K562 (cell line): ENCODE results near the gene CCNL2. TPM values are rescaled to one million over a fixed set of nuclear protein-coding genes. Genes with fewer than 3 reads are reported as not detected.

Experiments used
- ATAC-seq: fragments of 200-7000 bp; cut with Tn5 transposase; 3 replicates; pipeline ENCODE4 v1.9.1; 2020; ENCODE audit warnings: moderate library complexity
- BruUV-seq: library from RNA; stranded (reverse); fragments of 400-500 nt; replicated peaks from 2 replicates; lab custom pipeline; 2021; lab: Mats Ljungman, UMichigan
- CTCF ChIA-PET: fragments of 300-600 bp; formaldehyde crosslinking; extraction: SDS; loops from one replicate; lab custom pipeline; 2021; ENCODE audit warnings: low intra/inter-chr PET ratio; lab: Yijun Ruan, JAX
- POLR2A ChIA-PET: fragments of 300-600, 350-650 bp; sonication (Branson Sonifier 250); formaldehyde crosslinking; extraction: SDS; loops from one replicate; lab custom pipeline; 2021; ENCODE audit warnings: antibody characterized with exemption, inconsistent platforms; lab: Yijun Ruan, JAX
- DNase-seq, 4 experiments: peaks; one replicate each; pipeline versions ENCODE4 v3.0.0 to v3.0.0-alpha.2; 2011 to 2018; ENCODE audit warnings: low spot score in 3 of 4, mixed read lengths in 3 of 4; ENCODE audit errors: extremely low read depth in 1 of 4
- FAIRE-seq: peaks from 2 replicates; lab custom pipeline; 2011; peaks lifted over from hg19 to GRCh38; lab: Jason Lieb, UNC
- H2AFZ ChIP-seq: 2 replicates; pipeline ENCODE4 v1.6.0; 2011; ENCODE audit warnings: low read depth, low read length, control low read depth, inconsistent platforms
- H3K27ac ChIP-seq: fragments of 200-600 bp; 3 replicates; pipeline ENCODE4 v1.8.0; 2011; ENCODE audit warnings: low read depth, mild to moderate bottlenecking, control low read depth, inconsistent platforms, low read length, moderate library complexity, mixed read lengths; ENCODE audit errors: extremely low read depth
- H3K27me3 ChIP-seq, 2 experiments: fragments of 300-600 bp in 1 of 2; 2 replicates in 1 of 2; 3 replicates in 1 of 2; pipeline versions ENCODE4 v1.6.0 to v1.8.0; 2011; ENCODE audit warnings: inconsistent platforms in 2 of 2, low read length in 2 of 2, mild to moderate bottlenecking in 1 of 2, mixed read lengths in 1 of 2, moderate library complexity in 1 of 2; ENCODE audit not compliant: control insufficient read depth in 2 of 2, insufficient read depth in 2 of 2
- H3K36me3 ChIP-seq: fragments of 300-600 bp; 3 replicates; pipeline ENCODE4 v1.8.0; 2011; ENCODE audit warnings: mild to moderate bottlenecking, low read length, inconsistent platforms; ENCODE audit not compliant: control insufficient read depth, insufficient read depth
- H3K4me1 ChIP-seq, 2 experiments: fragments of 200-600 bp in 1 of 2; replicated peaks in 1 of 2; 2 replicates in 1 of 2; 3 replicates in 1 of 2; pipeline versions ENCODE4 v1.5.1 to v1.8.0; 2011; ENCODE audit warnings: inconsistent platforms in 2 of 2, low read length in 2 of 2, mild to moderate bottlenecking in 1 of 2, mixed read lengths in 1 of 2, moderate library complexity in 1 of 2; ENCODE audit not compliant: control insufficient read depth in 2 of 2, insufficient read depth in 2 of 2
- H3K4me2 ChIP-seq: 2 replicates; pipeline ENCODE4 v1.6.1; 2011; ENCODE audit warnings: low read length, control low read depth, inconsistent platforms, mixed read lengths; ENCODE audit not compliant: insufficient read depth
- H3K4me3 ChIP-seq: fragments of 200-600 bp; sonication (generic), shearing (Covaris generic); 2 replicates; pipeline ENCODE4 v1.5.1; 2016; ENCODE audit warnings: control low read depth, inconsistent platforms
- H3K79me2 ChIP-seq: fragments of 200-600 bp; 3 replicates; pipeline ENCODE4 v1.8.0; 2011; ENCODE audit warnings: low read length, inconsistent platforms; ENCODE audit not compliant: control insufficient read depth, insufficient read depth
- H3K9ac ChIP-seq, 2 experiments: 2 replicates each; pipeline versions ENCODE4 v1.6.0 to v1.6.1; 2011; ENCODE audit warnings: low read depth in 2 of 2, low read length in 2 of 2, control low read depth in 1 of 2, inconsistent platforms in 1 of 2, mild to moderate bottlenecking in 1 of 2, mixed read lengths in 1 of 2; ENCODE audit not compliant: insufficient read depth in 1 of 2
- H3K9me1 ChIP-seq: one replicate; pipeline ENCODE4 v1.6.0; 2011; ENCODE audit warnings: inconsistent platforms, mild to moderate bottlenecking, low read length, moderate library complexity; ENCODE audit not compliant: control insufficient read depth, insufficient read depth
- H3K9me3 ChIP-seq: replicated peaks from 2 replicates; pipeline ENCODE4 v1.5.1; 2011; ENCODE audit warnings: low read depth, low read length, inconsistent platforms; ENCODE audit not compliant: control insufficient read depth, insufficient read depth
- H4K20me1 ChIP-seq: replicated peaks from 2 replicates; pipeline ENCODE4 v1.6.1; 2011; ENCODE audit warnings: low read length, inconsistent platforms, mixed read lengths; ENCODE audit not compliant: control insufficient read depth, insufficient read depth
- CCNT2 ChIP-seq: IDR thresholded peaks from 2 replicates; pipeline ENCODE4 v1.6.1; 2011; ENCODE audit warnings: borderline replicate concordance, low read depth, mild to moderate bottlenecking, moderate library complexity, mixed read lengths, low read length; ENCODE audit not compliant: insufficient read length; ENCODE audit errors: extremely low read depth
- DNMT1 ChIP-seq: fragments of 450-650 bp; IDR thresholded peaks from 2 replicates; pipeline ENCODE4 v1.6.1; 2016; ENCODE audit warnings: antibody characterized with exemption, mild to moderate bottlenecking
- L3MBTL2 ChIP-seq: fragments of 450-650 bp; IDR thresholded peaks from 2 replicates; pipeline ENCODE4 v1.6.1; 2016; ENCODE audit warnings: mild to moderate bottlenecking, moderate library complexity
- MEF2A ChIP-seq: IDR thresholded peaks from 2 replicates; pipeline ENCODE4 v1.6.1; 2011; ENCODE audit warnings: low read depth, mild to moderate bottlenecking, low read length, moderate library complexity; ENCODE audit not compliant: control insufficient read depth
- MNT ChIP-seq, 2 experiments: fragments of 450-650 bp; conservative IDR thresholded peaks; 2 replicates each; pipeline ENCODE4 v1.6.1; 2017; ENCODE audit warnings: mild to moderate bottlenecking in 2 of 2, moderate library complexity in 2 of 2
- POLR2AphosphoS5 ChIP-seq: IDR thresholded peaks from 2 replicates; pipeline ENCODE4 v1.6.1; 2011; ENCODE audit warnings: mild to moderate bottlenecking, low read depth, low read length, moderate library complexity; ENCODE audit not compliant: control insufficient read depth, insufficient read depth
- RFX7 ChIP-seq: fragments of 250-450 bp; sonication (Bioruptor Pico); IDR thresholded peaks from 2 replicates; pipeline ENCODE4 v1.5.1; 2021; ENCODE audit warnings: mild to moderate bottlenecking
- SAP30 ChIP-seq: fragments of 200-600 bp; sonication (generic); IDR thresholded peaks from 2 replicates; pipeline ENCODE4 v1.6.1; 2012; ENCODE audit warnings: borderline replicate concordance, low read depth, mild to moderate bottlenecking, moderate library complexity, low read length, control low read depth, inconsistent platforms; ENCODE audit not compliant: insufficient read depth, poor library complexity, severe bottlenecking
- TCFL5 ChIP-seq: fragments of 250-450 bp; sonication (Bioruptor Pico); conservative IDR thresholded peaks from 2 replicates; pipeline ENCODE4 v1.6.1; 2021; ENCODE audit warnings: mild to moderate bottlenecking, moderate library complexity, matching md5 sums
- WHSC1 ChIP-seq: IDR thresholded peaks from one replicate; pipeline ENCODE4 v1.6.1; 2012; ENCODE audit warnings: low read length, control low read depth, inconsistent platforms
- ZBTB7A ChIP-seq: IDR thresholded peaks from 2 replicates; pipeline ENCODE4 v1.6.1; 2011; ENCODE audit warnings: low read depth, mild to moderate bottlenecking, low read length, moderate library complexity, borderline replicate concordance; ENCODE audit not compliant: control insufficient read depth
- ZSCAN29 ChIP-seq: fragments of 450-650 bp; IDR thresholded peaks from 2 replicates; pipeline ENCODE4 v1.6.1; 2017
- WGBS: fragments of 100-300 bp; shearing (Covaris generic); methylation state at CpG from one replicate; pipeline ENCODE4 v1.1.6; 2016; ENCODE audit warnings: low coverage, mixed read lengths; ENCODE audit not compliant: insufficient coverage; ENCODE audit errors: missing lambda C conversion rate; 5-methylcytosine and 5-hydroxymethylcytosine counted together
- in situ Hi-C: fragments of 300-500 bp; cut with MboI; formaldehyde crosslinking; loops from 4 replicates; pipeline ENCODE4 v1.15.0; 2018; ENCODE audit warnings: inconsistent platforms, mixed read lengths
- intact Hi-C: fragments of 100-400 bp; cut with micrococcal nuclease; formaldehyde crosslinking; loops from 2 replicates; pipeline ENCODE4 v1.14.2; 2022
- polyA plus RNA-seq, 8 experiments: library from polyadenylated mRNA; depleted of rRNA in 4 of 8; stranded (reverse) in 5 of 8; unstranded in 3 of 8; fragments of >200 nt; fragmentation: Nextera tagmentation in 2 of 8; fragmentation: Illumina TruSeq in 1 of 8; extraction: Ambion mirVana in 2 of 8; extraction: Trizol in 1 of 8; gene quantifications; 2 replicates each; pipeline versions ENCODE4 v1.2.1 to v1.2.3, GENCODE V29; 2011 to 2014; ENCODE audit warnings: inconsistent platforms in 1 of 8, missing spikeins in 1 of 8
- total RNA-seq, 7 experiments: library from RNA; depleted of rRNA in 6 of 7; stranded (reverse); fragments of >200 nt in 6 of 7; fragmentation: Illumina TruSeq in 2 of 7; extraction: Trizol in 2 of 7; gene quantifications; 2 replicates each; pipeline versions ENCODE4 v1.2.1 to v1.2.3, GENCODE V29; 2011 to 2021; ENCODE audit warnings: low replicate concordance in 1 of 7
- TF ChIP-seq, protein P1 (sequence below): sonication (generic); formaldehyde crosslinking; IDR thresholded peaks from 2 replicates; pipeline ENCODE4 v1.8.1; 2023; ENCODE audit warnings: missing genetic modification reagents, mild to moderate bottlenecking, borderline replicate concordance

The CCNL2 gene
- total and polyA plus RNA-seq, 9 of the 15 experiments (the other 6 are each of a cell fraction or from before 2014, with no cell fraction given), result 2.8 to 287 (median 94.5) TPM

DNA sequence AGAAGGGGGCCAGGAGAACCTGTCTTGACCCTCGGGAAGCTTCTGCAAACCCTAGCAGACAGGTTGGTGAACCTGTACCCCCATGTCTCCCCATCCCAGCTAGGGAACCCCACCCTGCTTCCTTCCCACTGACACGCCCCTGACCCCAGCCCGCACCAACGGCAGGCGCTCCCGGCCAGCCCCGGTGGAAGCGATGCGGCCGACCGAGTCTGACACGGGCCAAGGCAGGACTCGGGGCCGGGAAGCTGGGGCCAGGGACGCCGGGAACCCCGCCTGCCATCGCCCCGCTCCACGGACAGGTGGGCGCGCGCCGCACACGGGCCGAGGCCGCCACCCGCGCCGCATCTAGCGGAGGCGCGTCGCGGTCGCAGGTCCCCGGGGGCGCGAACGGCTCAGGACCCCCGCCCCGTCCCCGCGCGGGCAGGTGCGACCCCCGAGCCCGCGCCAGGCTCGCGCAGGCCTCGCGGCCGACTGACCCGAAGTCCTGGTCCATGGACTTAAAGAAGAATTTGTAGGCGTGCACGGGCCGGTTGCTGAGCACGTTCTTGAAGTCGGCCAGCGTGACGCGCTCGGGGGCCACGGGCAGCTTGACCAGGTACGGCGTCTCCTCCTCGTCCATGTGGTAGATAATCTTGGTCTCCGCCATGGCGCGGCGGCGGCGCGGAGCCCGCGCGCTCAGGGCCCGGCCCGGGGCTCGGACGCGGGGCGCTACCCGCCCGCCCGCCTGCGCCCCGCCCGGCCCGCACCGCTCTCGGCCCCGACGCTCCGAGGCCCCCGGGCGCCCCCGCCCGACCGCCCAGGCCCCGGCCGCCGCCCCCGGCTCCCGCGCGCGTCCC lies 50.5 kb downstream of the CCNL2 start:
- WGBS, result under 1% methylated on average over 57 of the region's 109 CpGs
- ChIA-PET CTCF (interaction anchor here (0.6 to 1.4 kb wide), 3 partner anchors 26 to 201 kb away, joined by 3 to 5 read pairs (median 3); partner anchors contain the start of gene AURKAIP1), POLR2A (interaction anchor here (0.7 to 4.8 kb wide), 11 partner anchors 11 to 61 kb away, joined by 3 to 22 read pairs (median 4); partner anchors contain the start of genes AURKAIP1 and MRPL20)
- DNase-seq, result peak; percentile 56 to 63 (median 58)
- Histone ChIP-seq H3K9me3 (no peaks in the 10 kb centered on the region), H3K9me1 (peaks cover 8% of the 10 kb centered on the region), H3K4me3 (peak overlapping the region; percentile 98), H3K9ac (peak overlapping the region; percentile 82 to 98), H3K27me3 (no peaks in the 10 kb centered on the region), H3K27ac (peak overlapping the region; percentile 95), H3K4me2 (peak overlapping the region; percentile 91), H2AFZ (peak overlapping the region; percentile 75; the same call in 1 of the 2 replicates), H4K20me1 (peaks cover 39% of the 10 kb centered on the region), H3K79me2 (peaks cover 56% of the 10 kb centered on the region), H3K36me3 (peaks cover 19% of the 10 kb centered on the region; the same call in 1 of the 3 replicates), H3K4me1 (peaks cover 14 to 82% of the 10 kb centered on the region in 2 experiments; a peak in 3 of 5 replicates)
- BruUV-seq, result no TSS peak
- ATAC-seq, result peak; percentile 10
- FAIRE-seq, result no peak
- intact Hi-C loops (no loop called here), in situ Hi-C loops (no loop called here)
- peak; percentile 20 for TF ChIP-seq CCNT2
- peak; percentile 49 for TF ChIP-seq L3MBTL2
- no peak for TF ChIP-seq ZSCAN29
- no peak for TF ChIP-seq WHSC1
- TF ChIP-seq DNMT1, result no peak
- peak in 1 of 2 experiments; percentile 29; a peak in 1 of 4 replicates for TF ChIP-seq MNT (conservative IDR thresholded peaks at IDR 0.05)
- no peak for TF ChIP-seq MEF2A
- TF ChIP-seq SAP30, result no peak
- peak; percentile 69 for TF ChIP-seq ZBTB7A
- TF ChIP-seq RFX7, result no peak
- no peak for TF ChIP-seq POLR2AphosphoS5
- no peak for TF ChIP-seq TCFL5 (CRISPR knock-in tag)
- TF ChIP-seq, protein P1, sequence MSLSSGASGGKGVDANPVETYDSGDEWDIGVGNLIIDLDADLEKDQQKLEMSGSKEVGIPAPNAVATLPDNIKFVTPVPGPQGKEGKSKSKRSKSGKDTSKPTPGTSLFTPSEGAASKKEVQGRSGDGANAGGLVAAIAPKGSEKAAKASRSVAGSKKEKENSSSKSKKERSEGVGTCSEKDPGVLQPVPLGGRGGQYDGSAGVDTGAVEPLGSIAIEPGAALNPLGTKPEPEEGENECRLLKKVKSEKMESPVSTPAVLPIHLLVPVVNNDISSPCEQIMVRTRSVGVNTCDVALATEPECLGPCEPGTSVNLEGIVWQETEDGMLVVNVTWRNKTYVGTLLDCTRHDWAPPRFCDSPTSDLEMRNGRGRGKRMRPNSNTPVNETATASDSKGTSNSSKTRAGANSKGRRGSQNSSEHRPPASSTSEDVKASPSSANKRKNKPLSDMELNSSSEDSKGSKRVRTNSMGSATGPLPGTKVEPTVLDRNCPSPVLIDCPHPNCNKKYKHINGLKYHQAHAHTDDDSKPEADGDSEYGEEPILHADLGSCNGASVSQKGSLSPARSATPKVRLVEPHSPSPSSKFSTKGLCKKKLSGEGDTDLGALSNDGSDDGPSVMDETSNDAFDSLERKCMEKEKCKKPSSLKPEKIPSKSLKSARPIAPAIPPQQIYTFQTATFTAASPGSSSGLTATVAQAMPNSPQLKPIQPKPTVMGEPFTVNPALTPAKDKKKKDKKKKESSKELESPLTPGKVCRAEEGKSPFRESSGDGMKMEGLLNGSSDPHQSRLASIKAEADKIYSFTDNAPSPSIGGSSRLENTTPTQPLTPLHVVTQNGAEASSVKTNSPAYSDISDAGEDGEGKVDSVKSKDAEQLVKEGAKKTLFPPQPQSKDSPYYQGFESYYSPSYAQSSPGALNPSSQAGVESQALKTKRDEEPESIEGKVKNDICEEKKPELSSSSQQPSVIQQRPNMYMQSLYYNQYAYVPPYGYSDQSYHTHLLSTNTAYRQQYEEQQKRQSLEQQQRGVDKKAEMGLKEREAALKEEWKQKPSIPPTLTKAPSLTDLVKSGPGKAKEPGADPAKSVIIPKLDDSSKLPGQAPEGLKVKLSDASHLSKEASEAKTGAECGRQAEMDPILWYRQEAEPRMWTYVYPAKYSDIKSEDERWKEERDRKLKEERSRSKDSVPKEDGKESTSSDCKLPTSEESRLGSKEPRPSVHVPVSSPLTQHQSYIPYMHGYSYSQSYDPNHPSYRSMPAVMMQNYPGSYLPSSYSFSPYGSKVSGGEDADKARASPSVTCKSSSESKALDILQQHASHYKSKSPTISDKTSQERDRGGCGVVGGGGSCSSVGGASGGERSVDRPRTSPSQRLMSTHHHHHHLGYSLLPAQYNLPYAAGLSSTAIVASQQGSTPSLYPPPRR (CRISPR knock-in tag), result no peak
